WTC11 (cell line): ENCODE results near the gene ENPP6. TPM values are rescaled to one million over a fixed set of nuclear protein-coding genes. Genes with fewer than 3 reads are reported as not detected.
A peak's percentile ranks its signal among the peaks of the same experiment; 100 is the strongest.

Experiments
- ATAC-seq: fragments of 200-7000 bp; cut with Tn5 transposase; 2 replicates; pipeline ENCODE4 v1.10.0; 2021; ENCODE audit warnings: mild to moderate bottlenecking, moderate library complexity
- CTCF ChIA-PET: fragments of 300-600 bp; sonication (Branson Sonifier 250); formaldehyde crosslinking; loops from one replicate; lab custom pipeline; 2021; ENCODE audit warnings: antibody characterized with exemption; lab: Charles Lee
- POLR2A ChIA-PET: fragments of 350-600 bp; sonication (Branson Sonifier 250); formaldehyde crosslinking; loops from one replicate; lab custom pipeline; 2021; ENCODE audit warnings: antibody characterized with exemption; lab: Charles Lee
- DNase-seq: peaks from one replicate; pipeline ENCODE4 v3.0.0; 2021; ENCODE audit warnings: low spot score
- H3K27ac Mint-ChIP-seq: 2 replicates; pipeline ENCODE4 v1.8.0; 2021; ENCODE audit warnings: mixed read lengths
- H3K27me3 Mint-ChIP-seq: 2 replicates; pipeline ENCODE4 v1.8.0; 2021; ENCODE audit warnings: low read depth, mild to moderate bottlenecking, moderate library complexity, mixed read lengths
- H3K36me3 Mint-ChIP-seq: 2 replicates; pipeline ENCODE4 v1.8.0; 2021; ENCODE audit warnings: mixed read lengths
- H3K4me1 Mint-ChIP-seq: 2 replicates; pipeline ENCODE4 v1.8.0; 2022; ENCODE audit warnings: mixed read lengths
- H3K4me3 Mint-ChIP-seq: 2 replicates; pipeline ENCODE4 v1.8.0; 2021; ENCODE audit warnings: mild to moderate bottlenecking, moderate library complexity, mixed read lengths
- H3K9me3 Mint-ChIP-seq: 2 replicates; pipeline ENCODE4 v1.8.0; 2021; ENCODE audit warnings: mixed read lengths
- ELF4 ChIP-seq: sonication (generic); formaldehyde crosslinking; IDR thresholded peaks from 2 replicates; pipeline ENCODE4 v1.8.1; 2022; ENCODE audit warnings: low read depth, mild to moderate bottlenecking, moderate library complexity, missing genetic modification reagents
- ESRRA ChIP-seq: sonication (generic); formaldehyde crosslinking; IDR thresholded peaks from 2 replicates; pipeline ENCODE4 v1.8.1; 2022; ENCODE audit warnings: mild to moderate bottlenecking, missing genetic modification reagents, borderline replicate concordance
- ETV6 ChIP-seq: sonication (generic); formaldehyde crosslinking; IDR thresholded peaks from 2 replicates; pipeline ENCODE4 v1.8.1; 2022; ENCODE audit warnings: mild to moderate bottlenecking, missing genetic modification reagents
- IRF2 ChIP-seq: sonication (generic); formaldehyde crosslinking; IDR thresholded peaks from 2 replicates; pipeline ENCODE4 v1.8.0; 2022; ENCODE audit warnings: low read depth, missing genetic modification reagents, borderline replicate concordance
- JUN ChIP-seq: sonication (generic); formaldehyde crosslinking; IDR thresholded peaks from 2 replicates; pipeline ENCODE4 v1.8.0; 2023; ENCODE audit warnings: mild to moderate bottlenecking, missing genetic modification reagents
- NFYB ChIP-seq: sonication (generic); formaldehyde crosslinking; conservative IDR thresholded peaks from 2 replicates; pipeline ENCODE4 v1.8.0; 2022; ENCODE audit warnings: low read depth, missing genetic modification reagents
- NR2C2 ChIP-seq: sonication (generic); formaldehyde crosslinking; IDR thresholded peaks from 2 replicates; pipeline ENCODE4 v1.8.0; 2022; ENCODE audit warnings: mild to moderate bottlenecking, missing genetic modification reagents
- ZBTB21 ChIP-seq: sonication (generic); formaldehyde crosslinking; IDR thresholded peaks from 2 replicates; pipeline ENCODE4 v1.8.1; 2023; ENCODE audit warnings: mild to moderate bottlenecking, missing genetic modification reagents, borderline replicate concordance
- ZNF121 ChIP-seq: sonication (generic); formaldehyde crosslinking; IDR thresholded peaks from 2 replicates; pipeline ENCODE4 v1.8.0; 2023; ENCODE audit warnings: missing genetic modification reagents
- ZNF219 ChIP-seq: sonication (generic); formaldehyde crosslinking; IDR thresholded peaks from 2 replicates; pipeline ENCODE4 v1.8.0; 2023; ENCODE audit warnings: missing genetic modification reagents, mild to moderate bottlenecking, borderline replicate concordance
- total RNA-seq: library from RNA; stranded (reverse); gene quantifications from 3 replicates; pipeline ENCODE4 v1.2.3, GENCODE V29; 2021
- TF ChIP-seq, protein P1 (sequence below): sonication (generic); formaldehyde crosslinking; IDR thresholded peaks from 2 replicates; pipeline ENCODE4 v1.8.0; 2022; ENCODE audit warnings: mild to moderate bottlenecking, missing genetic modification reagents
- TF ChIP-seq, protein P2 (sequence below): sonication (generic); formaldehyde crosslinking; IDR thresholded peaks from 2 replicates; pipeline ENCODE4 v1.8.1; 2022; ENCODE audit warnings: mild to moderate bottlenecking, moderate library complexity, missing genetic modification reagents
- TF ChIP-seq, protein P3 (sequence below): sonication (generic); formaldehyde crosslinking; IDR thresholded peaks from 2 replicates; pipeline ENCODE4 v1.8.1; 2022; ENCODE audit warnings: low read depth, missing genetic modification reagents, borderline replicate concordance
- TF ChIP-seq, protein P4 (sequence below): sonication (generic); formaldehyde crosslinking; conservative IDR thresholded peaks from 2 replicates; pipeline ENCODE4 v1.8.1; 2022; ENCODE audit warnings: mild to moderate bottlenecking, missing genetic modification reagents
- TF ChIP-seq, protein P5 (sequence below): sonication (generic); formaldehyde crosslinking; IDR thresholded peaks from 2 replicates; pipeline ENCODE4 v1.8.1; 2023; ENCODE audit warnings: mild to moderate bottlenecking, missing genetic modification reagents, moderate library complexity
- TF ChIP-seq, protein P6 (sequence below): fragments of 250-450 bp; sonication (Bioruptor Pico); IDR thresholded peaks from 2 replicates; pipeline ENCODE4 v1.8.0; 2021; ENCODE audit warnings: mild to moderate bottlenecking
- TF ChIP-seq, protein P7 (sequence below): sonication (generic); formaldehyde crosslinking; IDR thresholded peaks from 2 replicates; pipeline ENCODE4 v1.8.1; 2022; ENCODE audit warnings: low read depth, mild to moderate bottlenecking, moderate library complexity, missing genetic modification reagents, borderline replicate concordance
- TF ChIP-seq, protein P8 (sequence below): sonication (generic); formaldehyde crosslinking; IDR thresholded peaks from 2 replicates; pipeline ENCODE4 v1.8.0; 2022; ENCODE audit warnings: missing genetic modification reagents

ENPP6 gene
- total RNA-seq, 1 experiment from 2014 or later: 0.09 TPM

DNA sequence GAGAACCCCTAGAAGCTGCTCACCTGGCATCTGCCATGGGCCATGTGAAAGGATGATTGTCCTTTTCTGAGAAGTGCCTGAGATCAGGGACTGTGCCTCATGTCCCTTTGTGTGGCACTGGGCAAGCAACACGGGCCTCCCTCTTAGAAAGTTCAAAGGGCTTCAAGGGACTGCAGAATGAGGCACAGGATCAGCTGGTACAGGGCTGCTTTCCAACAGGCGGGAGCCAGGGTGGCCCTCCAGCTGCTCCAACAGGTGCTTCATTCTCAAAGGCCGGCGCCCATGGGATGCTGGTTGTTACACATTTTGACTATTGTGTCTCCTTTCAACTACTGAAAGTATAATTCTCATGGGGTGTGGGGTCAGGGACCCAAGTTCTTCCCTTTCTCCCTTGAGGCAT is 114.7 kb downstream of the ENPP6 start:
- DNase-seq (no peak), ATAC-seq (no peak)
- Mint-ChIP-seq H3K36me3 (no peaks in the 10 kb centered on the region), H3K4me1 (peaks cover 23% of the 10 kb centered on the region), H3K27me3 (no peaks in the 10 kb centered on the region; the same call in 1 of the 2 replicates), H3K9me3 (peaks cover 5% of the 10 kb centered on the region; the same call in 1 of the 2 replicates), H3K4me3 (no peak overlapping the region), H3K27ac (no peak overlapping the region)
- CTCF ChIA-PET: interaction anchor here (0.9 kb wide), 1 partner anchor 12 kb away, joined by 3 read pairs; no protein-coding TSS in a partner anchor
- POLR2A ChIA-PET: no interaction called here
- TF ChIP-seq IRF2 (CRISPR knock-in tag): no peak
- TF ChIP-seq ZNF219: no peak

DNA sequence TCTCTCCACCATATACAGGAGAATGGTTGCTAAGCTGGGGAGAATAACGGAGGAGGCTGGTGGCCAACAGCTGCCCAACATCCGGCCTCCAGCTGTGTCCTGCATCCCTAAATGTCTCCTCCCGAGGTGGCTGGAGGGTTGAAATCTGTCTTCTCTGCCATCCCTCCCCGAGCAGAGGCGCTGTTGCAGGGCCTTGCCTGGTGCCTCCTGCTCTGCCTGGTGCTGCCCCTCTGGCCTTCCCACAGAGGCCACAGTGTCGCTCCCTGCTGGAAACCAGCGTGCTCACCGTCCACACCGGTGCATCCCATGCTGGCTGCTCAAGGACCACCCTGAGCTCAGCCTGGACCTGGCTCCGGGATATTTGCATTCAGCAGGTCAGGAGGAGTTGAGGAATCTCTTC is 115.2 kb downstream of the ENPP6 start:
- Mint-ChIP-seq H3K9me3 (peaks cover 5% of the 10 kb centered on the region; the same call in 1 of the 2 replicates), H3K27ac (no peak overlapping the region), H3K36me3 (no peaks in the 10 kb centered on the region), H3K4me3 (no peak overlapping the region), H3K27me3 (no peaks in the 10 kb centered on the region; the same call in 1 of the 2 replicates), H3K4me1 (peaks cover 24% of the 10 kb centered on the region)
- ChIA-PET CTCF (interaction anchor here (0.5 to 0.9 kb wide), 2 partner anchors 13 to 126 kb away, joined by 3 read pairs; no protein-coding TSS in a partner anchor), POLR2A (no interaction called here)
- ATAC-seq (peak; percentile 38), DNase-seq (no peak)
- TF ChIP-seq ETV6 (CRISPR knock-in tag) (no peak), ZNF219 (no peak), ELF4 (no peak), NR2C2 (CRISPR knock-in tag) (no peak), JUN (CRISPR knock-in tag) (no peak), ZBTB21 (CRISPR knock-in tag) (no peak), NFYB (CRISPR knock-in tag) (no peak), ZNF121 (no peak), ESRRA (CRISPR knock-in tag) (no peak)
- TF ChIP-seq, protein P1, sequence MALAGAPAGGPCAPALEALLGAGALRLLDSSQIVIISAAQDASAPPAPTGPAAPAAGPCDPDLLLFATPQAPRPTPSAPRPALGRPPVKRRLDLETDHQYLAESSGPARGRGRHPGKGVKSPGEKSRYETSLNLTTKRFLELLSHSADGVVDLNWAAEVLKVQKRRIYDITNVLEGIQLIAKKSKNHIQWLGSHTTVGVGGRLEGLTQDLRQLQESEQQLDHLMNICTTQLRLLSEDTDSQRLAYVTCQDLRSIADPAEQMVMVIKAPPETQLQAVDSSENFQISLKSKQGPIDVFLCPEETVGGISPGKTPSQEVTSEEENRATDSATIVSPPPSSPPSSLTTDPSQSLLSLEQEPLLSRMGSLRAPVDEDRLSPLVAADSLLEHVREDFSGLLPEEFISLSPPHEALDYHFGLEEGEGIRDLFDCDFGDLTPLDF: no peak
- TF ChIP-seq, protein P2, sequence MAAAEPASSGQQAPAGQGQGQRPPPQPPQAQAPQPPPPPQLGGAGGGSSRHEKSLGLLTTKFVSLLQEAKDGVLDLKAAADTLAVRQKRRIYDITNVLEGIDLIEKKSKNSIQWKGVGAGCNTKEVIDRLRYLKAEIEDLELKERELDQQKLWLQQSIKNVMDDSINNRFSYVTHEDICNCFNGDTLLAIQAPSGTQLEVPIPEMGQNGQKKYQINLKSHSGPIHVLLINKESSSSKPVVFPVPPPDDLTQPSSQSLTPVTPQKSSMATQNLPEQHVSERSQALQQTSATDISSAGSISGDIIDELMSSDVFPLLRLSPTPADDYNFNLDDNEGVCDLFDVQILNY (CRISPR knock-in tag): no peak
- TF ChIP-seq, protein P3, sequence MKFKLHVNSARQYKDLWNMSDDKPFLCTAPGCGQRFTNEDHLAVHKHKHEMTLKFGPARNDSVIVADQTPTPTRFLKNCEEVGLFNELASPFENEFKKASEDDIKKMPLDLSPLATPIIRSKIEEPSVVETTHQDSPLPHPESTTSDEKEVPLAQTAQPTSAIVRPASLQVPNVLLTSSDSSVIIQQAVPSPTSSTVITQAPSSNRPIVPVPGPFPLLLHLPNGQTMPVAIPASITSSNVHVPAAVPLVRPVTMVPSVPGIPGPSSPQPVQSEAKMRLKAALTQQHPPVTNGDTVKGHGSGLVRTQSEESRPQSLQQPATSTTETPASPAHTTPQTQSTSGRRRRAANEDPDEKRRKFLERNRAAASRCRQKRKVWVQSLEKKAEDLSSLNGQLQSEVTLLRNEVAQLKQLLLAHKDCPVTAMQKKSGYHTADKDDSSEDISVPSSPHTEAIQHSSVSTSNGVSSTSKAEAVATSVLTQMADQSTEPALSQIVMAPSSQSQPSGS (CRISPR knock-in tag): no peak
- TF ChIP-seq, protein P4, sequence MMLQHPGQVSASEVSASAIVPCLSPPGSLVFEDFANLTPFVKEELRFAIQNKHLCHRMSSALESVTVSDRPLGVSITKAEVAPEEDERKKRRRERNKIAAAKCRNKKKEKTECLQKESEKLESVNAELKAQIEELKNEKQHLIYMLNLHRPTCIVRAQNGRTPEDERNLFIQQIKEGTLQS (CRISPR knock-in tag): no peak
- TF ChIP-seq, protein P5, sequence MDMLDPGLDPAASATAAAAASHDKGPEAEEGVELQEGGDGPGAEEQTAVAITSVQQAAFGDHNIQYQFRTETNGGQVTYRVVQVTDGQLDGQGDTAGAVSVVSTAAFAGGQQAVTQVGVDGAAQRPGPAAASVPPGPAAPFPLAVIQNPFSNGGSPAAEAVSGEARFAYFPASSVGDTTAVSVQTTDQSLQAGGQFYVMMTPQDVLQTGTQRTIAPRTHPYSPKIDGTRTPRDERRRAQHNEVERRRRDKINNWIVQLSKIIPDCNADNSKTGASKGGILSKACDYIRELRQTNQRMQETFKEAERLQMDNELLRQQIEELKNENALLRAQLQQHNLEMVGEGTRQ (CRISPR knock-in tag): no peak
- TF ChIP-seq, protein P6, sequence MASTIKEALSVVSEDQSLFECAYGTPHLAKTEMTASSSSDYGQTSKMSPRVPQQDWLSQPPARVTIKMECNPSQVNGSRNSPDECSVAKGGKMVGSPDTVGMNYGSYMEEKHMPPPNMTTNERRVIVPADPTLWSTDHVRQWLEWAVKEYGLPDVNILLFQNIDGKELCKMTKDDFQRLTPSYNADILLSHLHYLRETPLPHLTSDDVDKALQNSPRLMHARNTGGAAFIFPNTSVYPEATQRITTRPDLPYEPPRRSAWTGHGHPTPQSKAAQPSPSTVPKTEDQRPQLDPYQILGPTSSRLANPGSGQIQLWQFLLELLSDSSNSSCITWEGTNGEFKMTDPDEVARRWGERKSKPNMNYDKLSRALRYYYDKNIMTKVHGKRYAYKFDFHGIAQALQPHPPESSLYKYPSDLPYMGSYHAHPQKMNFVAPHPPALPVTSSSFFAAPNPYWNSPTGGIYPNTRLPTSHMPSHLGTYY (CRISPR knock-in tag): no peak
- TF ChIP-seq, protein P7, sequence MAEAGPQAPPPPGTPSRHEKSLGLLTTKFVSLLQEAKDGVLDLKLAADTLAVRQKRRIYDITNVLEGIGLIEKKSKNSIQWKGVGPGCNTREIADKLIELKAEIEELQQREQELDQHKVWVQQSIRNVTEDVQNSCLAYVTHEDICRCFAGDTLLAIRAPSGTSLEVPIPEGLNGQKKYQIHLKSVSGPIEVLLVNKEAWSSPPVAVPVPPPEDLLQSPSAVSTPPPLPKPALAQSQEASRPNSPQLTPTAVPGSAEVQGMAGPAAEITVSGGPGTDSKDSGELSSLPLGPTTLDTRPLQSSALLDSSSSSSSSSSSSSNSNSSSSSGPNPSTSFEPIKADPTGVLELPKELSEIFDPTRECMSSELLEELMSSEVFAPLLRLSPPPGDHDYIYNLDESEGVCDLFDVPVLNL (CRISPR knock-in tag): no peak
- TF ChIP-seq, protein P8, sequence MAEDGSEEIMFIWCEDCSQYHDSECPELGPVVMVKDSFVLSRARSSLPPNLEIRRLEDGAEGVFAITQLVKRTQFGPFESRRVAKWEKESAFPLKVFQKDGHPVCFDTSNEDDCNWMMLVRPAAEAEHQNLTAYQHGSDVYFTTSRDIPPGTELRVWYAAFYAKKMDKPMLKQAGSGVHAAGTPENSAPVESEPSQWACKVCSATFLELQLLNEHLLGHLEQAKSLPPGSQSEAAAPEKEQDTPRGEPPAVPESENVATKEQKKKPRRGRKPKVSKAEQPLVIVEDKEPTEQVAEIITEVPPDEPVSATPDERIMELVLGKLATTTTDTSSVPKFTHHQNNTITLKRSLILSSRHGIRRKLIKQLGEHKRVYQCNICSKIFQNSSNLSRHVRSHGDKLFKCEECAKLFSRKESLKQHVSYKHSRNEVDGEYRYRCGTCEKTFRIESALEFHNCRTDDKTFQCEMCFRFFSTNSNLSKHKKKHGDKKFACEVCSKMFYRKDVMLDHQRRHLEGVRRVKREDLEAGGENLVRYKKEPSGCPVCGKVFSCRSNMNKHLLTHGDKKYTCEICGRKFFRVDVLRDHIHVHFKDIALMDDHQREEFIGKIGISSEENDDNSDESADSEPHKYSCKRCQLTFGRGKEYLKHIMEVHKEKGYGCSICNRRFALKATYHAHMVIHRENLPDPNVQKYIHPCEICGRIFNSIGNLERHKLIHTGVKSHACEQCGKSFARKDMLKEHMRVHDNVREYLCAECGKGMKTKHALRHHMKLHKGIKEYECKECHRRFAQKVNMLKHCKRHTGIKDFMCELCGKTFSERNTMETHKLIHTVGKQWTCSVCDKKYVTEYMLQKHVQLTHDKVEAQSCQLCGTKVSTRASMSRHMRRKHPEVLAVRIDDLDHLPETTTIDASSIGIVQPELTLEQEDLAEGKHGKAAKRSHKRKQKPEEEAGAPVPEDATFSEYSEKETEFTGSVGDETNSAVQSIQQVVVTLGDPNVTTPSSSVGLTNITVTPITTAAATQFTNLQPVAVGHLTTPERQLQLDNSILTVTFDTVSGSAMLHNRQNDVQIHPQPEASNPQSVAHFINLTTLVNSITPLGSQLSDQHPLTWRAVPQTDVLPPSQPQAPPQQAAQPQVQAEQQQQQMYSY: no peak
